ENCODE results near the gene LRIG1.

Gene LRIG1

GRCh38 chr3:66428733-66429132, 72.1 kb downstream of the LRIG1 start (continued):
- TF ChIP-seq ZNF449 (tag by site-specific recombination; IDR thresholded peaks at IDR 0.05): no peak
- no peak for TF ChIP-seq ZNF335 (tag by site-specific recombination; conservative IDR thresholded peaks at IDR 0.05)
- TF ChIP-seq ZNF623 (tag by site-specific recombination; IDR thresholded peaks at IDR 0.05): no peak
- TF ChIP-seq OVOL3 (tag by site-specific recombination; IDR thresholded peaks at IDR 0.05): no peak
- TF ChIP-seq ZNF18 (tag by site-specific recombination; IDR thresholded peaks at IDR 0.05): no peak
- TF ChIP-seq ZNF416 (tag by site-specific recombination; IDR thresholded peaks at IDR 0.05): no peak
- TF ChIP-seq RBAK (tag by site-specific recombination; IDR thresholded peaks at IDR 0.05): no peak
- TF ChIP-seq, protein P1, sequence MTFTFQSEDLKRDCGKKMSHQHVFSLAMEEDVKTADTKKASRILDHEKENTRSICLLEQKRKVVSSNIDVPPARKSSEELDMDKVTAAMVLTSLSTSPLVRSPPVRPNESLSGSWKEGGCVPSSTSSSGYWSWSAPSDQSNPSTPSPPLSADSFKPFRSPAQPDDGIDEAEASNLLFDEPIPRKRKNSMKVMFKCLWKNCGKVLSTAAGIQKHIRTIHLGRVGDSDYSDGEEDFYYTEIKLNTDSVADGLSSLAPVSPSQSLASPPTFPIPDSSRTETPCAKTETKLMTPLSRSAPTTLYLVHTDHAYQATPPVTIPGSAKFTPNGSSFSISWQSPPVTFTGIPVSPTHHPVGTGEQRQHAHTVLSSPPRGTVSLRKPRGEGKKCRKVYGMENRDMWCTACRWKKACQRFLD (tag by site-specific recombination; IDR thresholded peaks at IDR 0.05): no peak
- TF ChIP-seq SP7 (tag by site-specific recombination; IDR thresholded peaks at IDR 0.05): 0 out of 2 replicates have a peak, but pooled peaks have one; percentile 36
- TF ChIP-seq ZNF266 (tag by site-specific recombination; IDR thresholded peaks at IDR 0.05; ENCODE audit: low read depth): no peak
- TF ChIP-seq ZNF19 (tag by site-specific recombination; IDR thresholded peaks at IDR 0.05; ENCODE audit: low read depth): no peak
- peak; percentile 92 for TF ChIP-seq ZNF2 (tag by site-specific recombination; IDR thresholded peaks at IDR 0.05)
- TF ChIP-seq SP3 (tag by site-specific recombination; IDR thresholded peaks at IDR 0.05): no peak
- no peak for TF ChIP-seq ZNF341 (tag by site-specific recombination; IDR thresholded peaks at IDR 0.05; ENCODE audit: low read depth)
- no peak for TF ChIP-seq ZNF174 (tag by site-specific recombination; IDR thresholded peaks at IDR 0.05)
- no peak for TF ChIP-seq ZFP69B (tag by site-specific recombination; IDR thresholded peaks at IDR 0.05)
- TF ChIP-seq ZNF184 (tag by site-specific recombination; IDR thresholded peaks at IDR 0.05): no peak
- TF ChIP-seq ZNF404 (tag by site-specific recombination; IDR thresholded peaks at IDR 0.05): no peak
- no peak for TF ChIP-seq ZNF768 (tag by site-specific recombination; IDR thresholded peaks at IDR 0.05)
- TF ChIP-seq OSR2 (tag by site-specific recombination; IDR thresholded peaks at IDR 0.05): no peak
- no peak for TF ChIP-seq KLF8 (tag by site-specific recombination; IDR thresholded peaks at IDR 0.05)
- TF ChIP-seq SETDB1 (IDR thresholded peaks at IDR 0.05; ENCODE audit: insufficient read length, low read length): no peak
- TF ChIP-seq, protein P2, sequence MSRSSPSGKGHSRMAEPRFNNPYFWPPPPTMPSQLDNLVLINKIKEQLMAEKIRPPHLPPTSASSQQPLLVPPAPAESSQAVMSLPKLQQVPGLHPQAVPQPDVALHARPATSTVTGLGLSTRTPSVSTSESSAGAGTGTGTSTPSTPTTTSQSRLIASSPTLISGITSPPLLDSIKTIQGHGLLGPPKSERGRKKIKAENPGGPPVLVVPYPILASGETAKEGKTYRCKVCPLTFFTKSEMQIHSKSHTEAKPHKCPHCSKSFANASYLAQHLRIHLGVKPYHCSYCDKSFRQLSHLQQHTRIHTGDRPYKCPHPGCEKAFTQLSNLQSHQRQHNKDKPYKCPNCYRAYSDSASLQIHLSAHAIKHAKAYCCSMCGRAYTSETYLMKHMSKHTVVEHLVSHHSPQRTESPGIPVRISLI (tag by site-specific recombination; IDR thresholded peaks at IDR 0.05): peak; percentile 55; the same call in 1 of the 2 replicates
- TF ChIP-seq ZNF473 (tag by site-specific recombination; IDR thresholded peaks at IDR 0.05): no peak
- TF ChIP-seq, protein P3, sequence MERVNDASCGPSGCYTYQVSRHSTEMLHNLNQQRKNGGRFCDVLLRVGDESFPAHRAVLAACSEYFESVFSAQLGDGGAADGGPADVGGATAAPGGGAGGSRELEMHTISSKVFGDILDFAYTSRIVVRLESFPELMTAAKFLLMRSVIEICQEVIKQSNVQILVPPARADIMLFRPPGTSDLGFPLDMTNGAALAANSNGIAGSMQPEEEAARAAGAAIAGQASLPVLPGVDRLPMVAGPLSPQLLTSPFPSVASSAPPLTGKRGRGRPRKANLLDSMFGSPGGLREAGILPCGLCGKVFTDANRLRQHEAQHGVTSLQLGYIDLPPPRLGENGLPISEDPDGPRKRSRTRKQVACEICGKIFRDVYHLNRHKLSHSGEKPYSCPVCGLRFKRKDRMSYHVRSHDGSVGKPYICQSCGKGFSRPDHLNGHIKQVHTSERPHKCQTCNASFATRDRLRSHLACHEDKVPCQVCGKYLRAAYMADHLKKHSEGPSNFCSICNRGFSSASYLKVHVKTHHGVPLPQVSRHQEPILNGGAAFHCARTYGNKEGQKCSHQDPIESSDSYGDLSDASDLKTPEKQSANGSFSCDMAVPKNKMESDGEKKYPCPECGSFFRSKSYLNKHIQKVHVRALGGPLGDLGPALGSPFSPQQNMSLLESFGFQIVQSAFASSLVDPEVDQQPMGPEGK (tag by site-specific recombination; IDR thresholded peaks at IDR 0.05): no peak
- TF ChIP-seq ZNF366 (tag by site-specific recombination; conservative IDR thresholded peaks at IDR 0.05): no peak
- no peak for TF ChIP-seq ZNF138 (tag by site-specific recombination; IDR thresholded peaks at IDR 0.05; ENCODE audit: borderline replicate concordance)
- no peak for TF ChIP-seq ZNF670 (tag by site-specific recombination; IDR thresholded peaks at IDR 0.05; ENCODE audit: low read depth)
- peak; percentile 77 for TF ChIP-seq ZNF629 (tag by site-specific recombination; IDR thresholded peaks at IDR 0.05)
- no peak for TF ChIP-seq KLF7 (tag by site-specific recombination; IDR thresholded peaks at IDR 0.05; ENCODE audit: borderline replicate concordance)
- no peak for TF ChIP-seq SALL2 (tag by site-specific recombination; IDR thresholded peaks at IDR 0.05; ENCODE audit: borderline replicate concordance)
- no peak for TF ChIP-seq ZBTB26 (tag by site-specific recombination; optimal IDR thresholded peaks at IDR 0.05)
- no peak for TF ChIP-seq ZBTB17 (tag by site-specific recombination; IDR thresholded peaks at IDR 0.05)
- peak; percentile 36; the same call in 1 of the 2 replicates for TF ChIP-seq MZF1 (tag by site-specific recombination; IDR thresholded peaks at IDR 0.05; ENCODE audit: borderline replicate concordance)
